Stimulated activated CD8-positive, alpha-beta memory T cell treated with anti-CD3 and anti-CD28 coated beads, Interleukin-7, amount 100 ng/mL, for 1 hour (primary cell): ENCODE results near the gene ZRANB1.

Experiments
- DNase-seq, 2 donors: peaks; one replicate each; pipeline ENCODE4 v3.0.0-alpha.2; 2020; ENCODE audit warnings: low read depth in 2 of 2

Gene ZRANB1

DNA sequence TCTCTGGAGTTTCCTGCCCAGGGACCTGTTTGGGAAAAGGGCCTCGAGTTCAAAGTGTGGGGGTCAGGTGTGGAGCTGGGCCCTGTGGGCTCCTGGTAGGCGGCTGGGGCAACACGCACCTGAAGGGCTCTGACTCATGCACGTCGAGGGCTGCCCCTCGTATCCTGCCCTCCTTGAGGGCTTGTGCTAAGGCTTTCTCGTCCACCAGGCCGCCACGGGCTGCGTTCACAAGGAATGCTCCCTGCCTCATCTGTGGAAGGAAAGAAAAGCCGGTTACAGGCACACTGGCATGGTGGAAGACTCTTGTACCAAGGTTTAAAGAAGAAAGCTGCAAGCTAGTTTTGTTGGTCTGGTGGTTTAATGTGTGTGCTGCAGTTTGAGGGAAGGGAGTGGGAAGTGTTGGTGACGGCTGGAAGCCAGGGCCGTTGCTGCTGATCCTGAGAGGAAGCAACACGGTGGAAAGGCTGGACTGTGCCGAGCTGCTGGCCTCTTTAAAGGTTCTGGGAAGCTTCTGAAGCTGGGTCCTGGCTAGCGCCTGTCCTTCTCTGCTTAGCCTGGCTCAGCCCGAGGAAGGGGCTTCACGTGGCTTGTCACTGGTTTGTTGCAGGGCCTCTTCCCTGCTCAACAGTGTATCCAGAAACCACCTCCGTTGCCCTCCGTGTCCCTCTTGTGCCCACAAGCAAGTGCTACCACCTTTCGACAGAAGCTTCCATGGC lies 52.0 kb downstream of the ZRANB1 start:
- DNase-seq: no peak

DNA sequence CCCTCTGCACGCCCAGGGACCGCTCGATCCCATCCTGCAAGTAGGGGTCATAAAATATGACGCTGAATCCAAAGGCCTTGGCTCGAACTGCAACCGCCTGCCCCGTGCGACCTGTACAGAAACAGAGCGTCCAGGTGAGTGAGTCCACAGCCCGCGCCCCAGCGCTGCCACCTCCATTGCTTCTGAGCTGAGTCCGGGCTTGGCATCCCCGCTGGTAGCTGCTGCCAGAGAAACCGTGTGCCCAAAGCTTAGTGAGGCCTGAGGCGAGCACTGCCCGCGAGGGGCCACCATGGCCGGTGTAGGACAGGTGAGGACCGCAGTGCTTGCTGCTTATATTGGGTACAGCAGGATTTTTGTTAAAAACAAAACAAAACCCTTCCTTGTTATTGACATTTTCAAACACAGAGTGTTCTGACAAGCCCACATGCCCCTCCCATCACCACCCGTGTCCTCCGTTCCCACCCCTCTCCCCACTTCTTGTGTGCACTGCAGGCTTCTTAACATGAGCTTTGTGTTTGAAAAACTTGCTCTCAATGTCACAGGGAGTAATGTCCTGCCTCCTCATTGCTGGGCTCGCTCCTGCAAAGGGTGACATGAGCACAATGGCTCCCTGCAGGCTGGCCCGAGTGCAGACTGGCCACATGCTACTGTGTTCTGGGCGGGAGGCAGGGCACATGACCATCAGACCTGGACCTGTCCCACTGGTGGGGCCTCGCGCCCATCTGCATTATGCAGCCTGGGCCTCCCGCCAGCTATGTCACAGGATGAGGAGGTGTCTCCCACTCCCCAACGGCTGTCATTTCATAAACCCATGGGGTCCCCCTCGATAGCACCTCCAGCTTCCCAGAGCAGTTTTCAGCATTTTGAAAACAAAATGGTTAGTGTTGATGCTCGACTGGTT lies 52.9 kb downstream of the ZRANB1 start:
- no peak for DNase-seq

GRCh38 chr10:124995605-124996004 lies 53.7 kb downstream of the ZRANB1 start:
- no peak for DNase-seq

- no peak for DNase-seq
Observed at GRCh38 chr10:124996127-124996853, 54.4 kb downstream of the ZRANB1 start.

GRCh38 chr10:124996854-124997215 lies 54.9 kb downstream of the ZRANB1 start:
- no peak for DNase-seq

DNA sequence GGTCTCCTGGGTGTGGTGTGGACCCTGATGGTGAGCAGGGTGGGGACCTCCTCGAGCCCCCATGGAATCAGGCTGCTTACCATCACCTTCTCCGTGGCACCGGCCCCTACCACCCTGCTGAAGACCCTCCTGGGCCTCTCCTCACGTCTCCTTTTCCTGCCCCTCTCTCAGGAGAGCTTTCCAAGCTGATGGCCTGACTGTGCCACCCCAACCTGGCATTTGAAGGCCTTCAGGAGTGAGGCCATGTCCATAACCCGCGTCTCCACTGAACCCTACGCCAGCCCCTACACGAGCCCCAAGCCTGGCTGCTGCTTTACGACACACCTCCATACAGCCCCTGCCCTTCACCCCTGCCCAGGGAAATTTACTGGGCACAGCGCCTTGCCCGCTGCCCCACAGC lies 55.4 kb downstream of the ZRANB1 start:
- no peak for DNase-seq

- no peak for DNase-seq
Observed at GRCh38 chr10:124997771-124998623, 56.1 kb downstream of the ZRANB1 start.

GRCh38 chr10:124998624-124999291 lies 56.8 kb downstream of the ZRANB1 start:
- no peak for DNase-seq

DNA sequence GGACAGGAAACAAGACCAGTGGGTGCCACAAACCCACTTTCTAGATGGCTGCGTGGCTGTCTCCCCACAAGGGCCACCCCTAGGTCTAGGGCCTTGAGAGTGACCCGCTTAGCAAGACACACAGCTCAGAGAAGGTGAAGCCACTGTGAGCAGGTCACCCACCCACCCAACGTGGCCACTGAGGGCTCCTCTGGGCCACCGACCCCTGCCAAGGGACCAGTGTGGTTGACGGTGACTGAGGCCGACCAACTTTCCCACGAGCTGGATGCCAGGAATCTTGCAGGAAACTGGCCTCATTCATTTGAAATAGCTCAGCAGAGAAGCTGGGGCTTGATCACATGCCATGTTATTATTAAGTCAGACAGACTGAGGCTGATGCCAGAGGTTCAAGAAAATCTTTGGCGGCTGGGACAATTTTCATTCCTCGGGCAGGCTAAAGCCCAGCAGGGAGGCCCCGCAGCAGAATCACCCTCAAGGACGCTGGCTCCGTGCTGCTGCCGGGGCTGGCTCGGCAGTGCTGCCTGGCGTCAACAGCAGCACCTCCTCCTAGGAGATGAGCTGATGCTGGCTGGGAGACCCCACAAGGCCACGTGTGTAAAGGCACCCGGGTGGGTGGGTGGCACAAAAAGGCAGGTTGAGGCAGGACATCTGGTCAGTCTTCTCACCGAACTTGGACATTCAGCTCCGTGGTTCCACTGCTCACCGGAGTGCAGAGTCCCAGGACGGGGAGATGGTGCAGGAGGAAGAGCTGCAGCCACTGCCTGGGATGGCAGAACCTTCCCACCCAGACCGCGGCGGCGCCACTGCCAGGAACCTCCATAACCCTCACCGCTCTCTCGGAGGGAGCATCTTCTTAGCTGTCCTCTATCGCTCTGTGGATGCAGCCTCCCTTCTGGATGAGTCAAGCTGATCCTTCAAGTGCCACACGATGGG lies 57.8 kb downstream of the ZRANB1 start:
- no peak for DNase-seq

- no peak for DNase-seq
Observed at GRCh38 chr10:125000366-125001312, 58.7 kb downstream of the ZRANB1 start.

GRCh38 chr10:125001313-125002046 lies 59.6 kb downstream of the ZRANB1 start:
- DNase-seq: no peak

DNA sequence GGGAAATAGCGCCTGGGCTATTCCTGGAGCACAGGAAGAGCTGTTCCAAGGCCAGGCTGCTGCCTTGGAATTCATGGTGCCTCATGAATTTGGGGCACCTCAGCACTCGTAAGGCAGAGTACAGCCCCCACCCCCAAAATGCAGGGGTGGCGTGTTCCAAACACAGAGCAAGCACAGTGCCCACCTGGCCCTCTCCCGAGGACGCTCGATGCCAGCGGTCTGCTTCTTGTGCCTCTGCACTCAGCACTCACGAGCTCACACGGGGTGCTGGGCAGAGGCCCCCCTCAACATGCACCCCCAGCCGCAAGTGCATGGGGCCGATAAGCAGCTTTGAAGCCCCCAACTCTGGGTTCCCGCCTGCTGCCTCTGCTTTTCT lies 60.1 kb downstream of the ZRANB1 start:
- no peak for DNase-seq

GRCh38 chr10:125002423-125003145 lies 60.7 kb downstream of the ZRANB1 start:
- no peak for DNase-seq

- no peak for DNase-seq
Observed at GRCh38 chr10:125003146-125003900, 61.4 kb downstream of the ZRANB1 start.

GRCh38 chr10:125003901-125004467 lies 62.1 kb downstream of the ZRANB1 start:
- DNase-seq: no peak
